Smooth muscle cell (in vitro differentiated cells): ENCODE results near the gene ABCC5. TPM values are rescaled to one million over a fixed set of nuclear protein-coding genes. Genes with fewer than 3 reads are reported as not detected.

ENCODE experiments used
- DNase-seq: peaks from one replicate; lab custom pipeline; 2025; ENCODE audit not compliant: unreplicated experiment; lab: John Stamatoyannopoulos, UW
- H2AFZ ChIP-seq: fragments of 200-600 bp; sonication (generic); 2 replicates; pipeline ENCODE4 v1.6.0; 2016; ENCODE audit warnings: antibody characterized with exemption, low read depth, mild to moderate bottlenecking
- H3F3A ChIP-seq: fragments of 200-600 bp; sonication (generic); 2 replicates; pipeline ENCODE4 v1.6.0; 2017; ENCODE audit warnings: antibody characterized with exemption, low read depth
- H3K27ac ChIP-seq: fragments of 200-600 bp; sonication (generic); 2 replicates; pipeline ENCODE4 v1.5.1; 2016; ENCODE audit warnings: low read depth, mild to moderate bottlenecking
- H3K27me3 ChIP-seq: fragments of 200-600 bp; sonication (generic); 2 replicates; pipeline ENCODE4 v1.6.1; 2016; ENCODE audit warnings: low read depth, mild to moderate bottlenecking
- H3K36me3 ChIP-seq: fragments of 200-600 bp; sonication (generic); 2 replicates; pipeline ENCODE4 v1.5.1; 2016; ENCODE audit warnings: low read depth
- H3K4me1 ChIP-seq: fragments of 200-600 bp; sonication (generic); 2 replicates; pipeline ENCODE4 v1.5.1; 2016; ENCODE audit warnings: low read depth
- H3K4me2 ChIP-seq: fragments of 200-600 bp; sonication (generic); 2 replicates; pipeline ENCODE4 v1.6.0; 2016; ENCODE audit warnings: mild to moderate bottlenecking
- H3K4me3 ChIP-seq: fragments of 200-600 bp; sonication (generic); 2 replicates; pipeline ENCODE4 v1.5.1; 2016; ENCODE audit warnings: mild to moderate bottlenecking
- H3K79me2 ChIP-seq: fragments of 200-600 bp; sonication (generic); 2 replicates; pipeline ENCODE4 v1.6.0; 2016; ENCODE audit warnings: low read depth, mild to moderate bottlenecking
- H3K9ac ChIP-seq: fragments of 200-600 bp; sonication (generic); 2 replicates; pipeline ENCODE4 v1.6.0; 2016; ENCODE audit warnings: low read depth
- H3K9me3 ChIP-seq: fragments of 200-600 bp; sonication (generic); replicated peaks from 2 replicates; pipeline ENCODE4 v1.5.1; 2016; ENCODE audit warnings: low read depth
- H4K20me1 ChIP-seq: fragments of 200-600 bp; sonication (generic); 2 replicates; pipeline ENCODE4 v1.6.0; 2016; ENCODE audit warnings: low read depth
- CTCF ChIP-seq: fragments of 200-600 bp; sonication (generic); IDR thresholded peaks from 2 replicates; pipeline ENCODE4 v1.5.1; 2017; ENCODE audit warnings: borderline replicate concordance, mild to moderate bottlenecking, antibody characterized with exemption; ENCODE audit not compliant: insufficient read depth, poor library complexity, severe bottlenecking
- WGBS: methylation state at CpG from one replicate; pipeline ENCODE4 v1.1.7; 2016; ENCODE audit warnings: low lambda C conversion rate; 5-methylcytosine and 5-hydroxymethylcytosine counted together
- polyA plus RNA-seq: library from polyadenylated mRNA; unstranded; fragments of >200 nt; fragmentation: Nextera tagmentation; extraction: Ambion mirVana; gene quantifications from 2 replicates; pipeline ENCODE4 v1.2.1, GENCODE V29; 2016
- total RNA-seq: library from RNA; depleted of rRNA; stranded (reverse); fragments of >200 nt; gene quantifications from 2 replicates; pipeline ENCODE4 v1.2.3, GENCODE V29; 2014

Gene ABCC5
- total and polyA plus RNA-seq, 2 experiments from 2014 or later: 18.2 to 20.0 TPM

GRCh38 chr3:183912895-183913579 lies 104.6 kb downstream of the ABCC5 start:
- no peaks in the 10 kb centered on the region for H3K27me3 ChIP-seq
- WGBS: 89% methylated on average over 10 of the region's 10 CpGs
- H4K20me1 ChIP-seq: no peaks in the 10 kb centered on the region
- H3K9me3 ChIP-seq: no peaks in the 10 kb centered on the region
- no peak for DNase-seq
- H3K4me2 ChIP-seq: no peak overlapping the region
- no peaks in the 10 kb centered on the region for H3K79me2 ChIP-seq
- H2AFZ ChIP-seq: no peak overlapping the region
- TF ChIP-seq CTCF: no peak
- no peaks in the 10 kb centered on the region for H3F3A ChIP-seq
- no peak overlapping the region for H3K4me3 ChIP-seq
- H3K27ac ChIP-seq: no peak overlapping the region
- H3K4me1 ChIP-seq: no peaks in the 10 kb centered on the region
- H3K36me3 ChIP-seq: no peaks in the 10 kb centered on the region
- H3K9ac ChIP-seq: no peak overlapping the region

GRCh38 chr3:183911763-183912506 lies 105.7 kb downstream of the ABCC5 start:
- Histone ChIP-seq H3K27me3 (no peaks in the 10 kb centered on the region), H3K4me2 (no peak overlapping the region), H3K9me3 (no peaks in the 10 kb centered on the region), H2AFZ (no peak overlapping the region), H3K9ac (no peak overlapping the region), H3K4me3 (no peak overlapping the region), H3K79me2 (no peaks in the 10 kb centered on the region), H3K27ac (no peak overlapping the region), H3K36me3 (no peaks in the 10 kb centered on the region), H3K4me1 (no peaks in the 10 kb centered on the region), H3F3A (no peaks in the 10 kb centered on the region), H4K20me1 (no peaks in the 10 kb centered on the region)
- no peak for TF ChIP-seq CTCF
- WGBS: 92% methylated on average over 8 of the region's 8 CpGs
- DNase-seq: no peak

- Histone ChIP-seq H4K20me1 (no peaks in the 10 kb centered on the region), H3K4me2 (no peak overlapping the region), H3K36me3 (no peaks in the 10 kb centered on the region), H3K27ac (no peak overlapping the region), H3K27me3 (no peaks in the 10 kb centered on the region), H3K4me1 (no peaks in the 10 kb centered on the region), H3K79me2 (no peaks in the 10 kb centered on the region), H3K9ac (no peak overlapping the region), H3K4me3 (no peak overlapping the region), H3K9me3 (no peaks in the 10 kb centered on the region), H3F3A (no peaks in the 10 kb centered on the region), H2AFZ (no peak overlapping the region)
- 95% methylated on average over 6 of the region's 6 CpGs for WGBS
- TF ChIP-seq CTCF: no peak
- DNase-seq: no peak
Measured at GRCh38 chr3:183911087-183911486, 106.6 kb downstream of the ABCC5 start.
